HEK293 (cell line): ENCODE measurements around the gene DGKD.

ENCODE experiments used
- CTCF ChIA-PET: fragments of 350-600 bp; formaldehyde crosslinking; extraction: SDS; loops from one replicate; lab custom pipeline; 2021; ENCODE audit warnings: antibody characterized with exemption; lab: Yijun Ruan, JAX
- POLR2A ChIA-PET: fragments of 300-600 bp; formaldehyde crosslinking; extraction: SDS; loops from one replicate; lab custom pipeline; 2020; ENCODE audit warnings: antibody characterized with exemption, inconsistent platforms; lab: Yijun Ruan, JAX
- H3K27ac ChIP-seq: fragments of 200-500 bp; sonication (Bioruptor generic); 2 replicates; pipeline ENCODE4 v1.5.1; 2014; ENCODE audit warnings: low read depth, low read length, control low read depth, inconsistent platforms; ENCODE audit errors: extremely low read depth
- H3K36me3 ChIP-seq, 2 experiments: fragments of 200-500 bp in 1 of 2; sonication (Bioruptor generic) in 1 of 2; 1 replicate in 1 of 2; 2 replicates in 1 of 2; pipeline ENCODE4 v1.5.1; 2014 to 2017; ENCODE audit warnings: inconsistent platforms in 2 of 2, low read length in 2 of 2; ENCODE audit not compliant: control insufficient read depth in 2 of 2, insufficient read depth in 1 of 2
- H3K4me1 ChIP-seq: fragments of 200-500 bp; sonication (Bioruptor generic); 2 replicates; pipeline ENCODE4 v1.5.1; 2014; ENCODE audit warnings: mild to moderate bottlenecking, low read length, inconsistent platforms; ENCODE audit not compliant: control insufficient read depth, insufficient read depth
- H3K4me3 ChIP-seq: 2 replicates; pipeline ENCODE4 v1.5.1; 2011; ENCODE audit warnings: low read depth, mild to moderate bottlenecking, control low read depth, low read length, moderate library complexity
- H3K9me3 ChIP-seq: fragments of 200-500 bp; sonication (Bioruptor generic); 2 replicates; pipeline ENCODE4 v1.5.1; 2014; ENCODE audit warnings: low read depth, low read length, inconsistent platforms; ENCODE audit not compliant: control insufficient read depth, insufficient read depth
- BCL11B ChIP-seq: fragments of 450-650 bp; formaldehyde crosslinking; IDR thresholded peaks from 2 replicates; pipeline ENCODE4 v1.5.1; 2016; ENCODE audit warnings: low read depth, missing biosample characterization, missing genetic modification characterization
- GLIS1 ChIP-seq: fragments of 450-650 bp; formaldehyde crosslinking; IDR thresholded peaks from 2 replicates; pipeline ENCODE4 v1.5.1; 2016; ENCODE audit warnings: missing biosample characterization, missing genetic modification characterization
- GLIS2 ChIP-seq: fragments of 450-650 bp; formaldehyde crosslinking; IDR thresholded peaks from 2 replicates; pipeline ENCODE4 v1.5.1; 2016; ENCODE audit warnings: missing biosample characterization, missing genetic modification characterization
- REPIN1 ChIP-seq: fragments of 450-650 bp; formaldehyde crosslinking; IDR thresholded peaks from 2 replicates; pipeline ENCODE4 v1.5.1; 2017; ENCODE audit warnings: missing biosample characterization, missing genetic modification characterization, low read depth
- SP7 ChIP-seq: fragments of 450-650 bp; formaldehyde crosslinking; IDR thresholded peaks from 2 replicates; pipeline ENCODE4 v1.5.1; 2016; ENCODE audit warnings: missing biosample characterization, missing genetic modification characterization
- TCF7L2 ChIP-seq: IDR thresholded peaks from 2 replicates; pipeline ENCODE4 v1.6.1; 2011; ENCODE audit warnings: low read depth, mild to moderate bottlenecking, inconsistent platforms, low read length, moderate library complexity, borderline replicate concordance
- ZBTB1 ChIP-seq: fragments of 450-650 bp; formaldehyde crosslinking; IDR thresholded peaks from 2 replicates; pipeline ENCODE4 v1.5.1; 2016; ENCODE audit warnings: missing biosample characterization, missing genetic modification characterization
- ZBTB17 ChIP-seq: fragments of 450-650 bp; formaldehyde crosslinking; IDR thresholded peaks from 2 replicates; pipeline ENCODE4 v1.5.1; 2016; ENCODE audit warnings: missing biosample characterization, missing genetic modification characterization
- ZBTB7A ChIP-seq: fragments of 450-650 bp; formaldehyde crosslinking; IDR thresholded peaks from 2 replicates; pipeline ENCODE4 v1.5.1; 2016; ENCODE audit warnings: low read depth, missing biosample characterization, missing genetic modification characterization
- ZNF138 ChIP-seq: fragments of 450-650 bp; formaldehyde crosslinking; IDR thresholded peaks from 2 replicates; pipeline ENCODE4 v1.5.1; 2016; ENCODE audit warnings: missing biosample characterization, missing genetic modification characterization, borderline replicate concordance
- ZNF140 ChIP-seq: fragments of 450-650 bp; formaldehyde crosslinking; IDR thresholded peaks from 2 replicates; pipeline ENCODE4 v1.5.1; 2016; ENCODE audit warnings: missing biosample characterization, missing genetic modification characterization
- ZNF248 ChIP-seq: fragments of 450-650 bp; formaldehyde crosslinking; IDR thresholded peaks from 2 replicates; pipeline ENCODE4 v1.5.1; 2017; ENCODE audit warnings: missing biosample characterization, missing genetic modification characterization
- ZNF37A ChIP-seq: fragments of 450-650 bp; IDR thresholded peaks from 2 replicates; pipeline ENCODE4 v1.5.1; 2018; ENCODE audit warnings: missing biosample characterization, missing genetic modification characterization
- ZNF585B ChIP-seq: fragments of 450-650 bp; formaldehyde crosslinking; IDR thresholded peaks from 2 replicates; pipeline ENCODE4 v1.5.1; 2016; ENCODE audit warnings: missing biosample characterization, missing genetic modification characterization
- ZNF629 ChIP-seq: fragments of 450-650 bp; formaldehyde crosslinking; IDR thresholded peaks from 2 replicates; pipeline ENCODE4 v1.5.1; 2017; ENCODE audit warnings: missing biosample characterization, missing genetic modification characterization
- ZNF785 ChIP-seq: fragments of 450-650 bp; formaldehyde crosslinking; IDR thresholded peaks from 2 replicates; pipeline ENCODE4 v1.5.1; 2016; ENCODE audit warnings: missing biosample characterization, missing genetic modification characterization
- TF ChIP-seq, protein P1 (sequence below): fragments of 450-650 bp; formaldehyde crosslinking; conservative IDR thresholded peaks from 2 replicates; pipeline ENCODE4 v1.5.1; 2016; ENCODE audit warnings: low read depth, missing biosample characterization, missing genetic modification characterization
- TF ChIP-seq, protein P2 (sequence below): sonication (generic); formaldehyde crosslinking; IDR thresholded peaks from 2 replicates; pipeline ENCODE4 v1.8.1; 2022; ENCODE audit warnings: mild to moderate bottlenecking, moderate library complexity, missing genetic modification reagents
- TF ChIP-seq, protein P3 (sequence below): fragments of 450-650 bp; formaldehyde crosslinking; IDR thresholded peaks from 2 replicates; pipeline ENCODE4 v1.5.1; 2016; ENCODE audit warnings: missing biosample characterization, missing genetic modification characterization

DGKD gene

DNA sequence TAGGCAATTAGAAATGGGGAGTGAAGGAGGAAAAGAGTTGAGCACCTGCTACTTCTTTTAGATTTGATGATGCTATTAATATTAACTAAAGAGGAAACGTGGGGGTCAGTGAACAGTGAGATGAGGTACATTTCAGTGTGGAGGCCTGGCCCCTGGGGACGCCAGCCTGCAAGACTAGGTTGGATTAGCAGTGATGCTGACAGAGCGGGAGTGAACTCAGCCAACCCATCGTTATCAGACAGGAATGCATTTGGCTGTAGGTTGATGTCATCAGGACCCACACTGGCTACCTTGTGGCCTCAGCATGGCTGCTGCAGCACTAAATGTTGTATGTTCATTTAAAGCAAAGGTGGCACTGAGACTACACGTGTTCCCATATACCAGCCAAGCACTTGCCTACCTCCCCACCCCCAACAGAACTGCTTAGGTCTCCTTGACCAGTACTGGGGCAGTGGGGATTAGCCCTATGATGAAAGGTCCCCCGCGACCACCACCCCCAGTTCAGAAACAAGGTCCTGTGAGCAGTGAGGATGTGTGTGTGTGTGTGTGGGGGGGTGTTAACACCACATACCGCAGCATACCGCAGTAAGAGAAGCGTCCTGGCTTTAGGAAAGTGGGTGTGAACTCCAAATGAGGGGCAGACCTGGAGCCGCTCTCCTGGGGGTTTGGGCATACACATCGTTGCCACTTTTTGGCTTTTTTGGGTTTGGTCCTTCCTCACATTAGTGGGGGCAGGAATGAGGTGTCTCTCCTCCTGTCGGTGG lies 26.0 kb downstream of the DGKD start:
- peaks cover 8% of the 10 kb centered on the region for H3K4me1 ChIP-seq
- POLR2A ChIA-PET = no interaction called here

DNA sequence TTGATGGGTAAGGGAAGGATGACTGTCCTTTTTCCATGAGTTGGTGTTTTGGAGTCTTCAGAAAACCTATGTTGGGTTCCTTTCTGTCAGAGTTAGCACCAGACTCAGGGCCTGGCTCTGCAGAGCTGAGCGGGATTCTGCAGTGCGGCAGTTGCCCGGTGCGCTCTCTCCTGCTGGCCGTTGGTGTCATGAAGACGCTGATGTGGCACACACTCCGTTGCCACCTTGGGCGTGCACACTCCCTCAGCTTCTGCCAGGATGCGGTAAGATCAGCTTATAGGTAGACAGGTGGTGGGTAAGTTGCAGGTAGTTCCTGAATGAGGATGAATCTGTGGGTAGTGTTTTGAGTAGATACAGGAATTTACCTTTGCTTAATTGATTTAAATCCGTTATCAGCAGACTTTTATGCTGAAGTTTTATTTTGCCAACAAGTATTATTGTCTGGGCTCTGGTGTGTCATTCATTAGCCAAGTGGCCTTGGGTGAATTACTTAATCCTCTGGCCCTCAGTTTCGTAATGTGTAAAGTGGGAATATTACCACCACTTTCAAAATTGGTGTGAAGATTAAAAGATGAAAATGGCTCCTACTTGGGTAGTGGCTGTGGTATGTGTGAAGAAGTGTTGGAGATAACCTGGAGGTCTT lies 26.8 kb downstream of the DGKD start:
- POLR2A ChIA-PET = no interaction called here
- H3K4me3 ChIP-seq = no peak overlapping the region
- TF ChIP-seq ZNF37A (tag by site-specific recombination) (no peak), BCL11B (tag by site-specific recombination) (no peak), ZNF585B (tag by site-specific recombination) (no peak), REPIN1 (tag by site-specific recombination) (no peak), ZBTB7A (tag by site-specific recombination) (no peak), ZNF248 (tag by site-specific recombination) (no peak), ZNF138 (tag by site-specific recombination) (no peak), ZBTB1 (tag by site-specific recombination) (no peak), ZNF785 (no peak)
- TF ChIP-seq, protein P1, sequence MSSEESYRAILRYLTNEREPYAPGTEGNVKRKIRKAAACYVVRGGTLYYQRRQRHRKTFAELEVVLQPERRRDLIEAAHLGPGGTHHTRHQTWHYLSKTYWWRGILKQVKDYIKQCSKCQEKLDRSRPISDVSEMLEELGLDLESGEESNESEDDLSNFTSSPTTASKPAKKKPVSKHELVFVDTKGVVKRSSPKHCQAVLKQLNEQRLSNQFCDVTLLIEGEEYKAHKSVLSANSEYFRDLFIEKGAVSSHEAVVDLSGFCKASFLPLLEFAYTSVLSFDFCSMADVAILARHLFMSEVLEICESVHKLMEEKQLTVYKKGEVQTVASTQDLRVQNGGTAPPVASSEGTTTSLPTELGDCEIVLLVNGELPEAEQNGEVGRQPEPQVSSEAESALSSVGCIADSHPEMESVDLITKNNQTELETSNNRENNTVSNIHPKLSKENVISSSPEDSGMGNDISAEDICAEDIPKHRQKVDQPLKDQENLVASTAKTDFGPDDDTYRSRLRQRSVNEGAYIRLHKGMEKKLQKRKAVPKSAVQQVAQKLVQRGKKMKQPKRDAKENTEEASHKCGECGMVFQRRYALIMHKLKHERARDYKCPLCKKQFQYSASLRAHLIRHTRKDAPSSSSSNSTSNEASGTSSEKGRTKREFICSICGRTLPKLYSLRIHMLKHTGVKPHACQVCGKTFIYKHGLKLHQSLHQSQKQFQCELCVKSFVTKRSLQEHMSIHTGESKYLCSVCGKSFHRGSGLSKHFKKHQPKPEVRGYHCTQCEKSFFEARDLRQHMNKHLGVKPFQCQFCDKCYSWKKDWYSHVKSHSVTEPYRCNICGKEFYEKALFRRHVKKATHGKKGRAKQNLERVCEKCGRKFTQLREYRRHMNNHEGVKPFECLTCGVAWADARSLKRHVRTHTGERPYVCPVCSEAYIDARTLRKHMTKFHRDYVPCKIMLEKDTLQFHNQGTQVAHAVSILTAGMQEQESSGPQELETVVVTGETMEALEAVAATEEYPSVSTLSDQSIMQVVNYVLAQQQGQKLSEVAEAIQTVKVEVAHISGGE (tag by site-specific recombination) = no peak
- TF ChIP-seq, all 188 proteins: peak for 0
- H3K36me3 ChIP-seq = no peaks in the 10 kb centered on the region; a peak in 1 of 3 replicates
- CTCF ChIA-PET = no interaction called here
- H3K4me1 ChIP-seq = peaks cover 8% of the 10 kb centered on the region
- H3K9me3 ChIP-seq = no peaks in the 10 kb centered on the region
- no peak overlapping the region for H3K27ac ChIP-seq

More for the DNA sequence above, 26.0 kb downstream of the DGKD start:
- TF ChIP-seq ZNF140 (tag by site-specific recombination) = no peak
- 0 out of 2 replicates have a peak, but pooled peaks have one; percentile 32 for TF ChIP-seq GLIS2 (tag by site-specific recombination)
- 0 out of 2 replicates have a peak, but pooled peaks have one; percentile 20 for TF ChIP-seq ZBTB17 (tag by site-specific recombination)
- TF ChIP-seq, protein P2, sequence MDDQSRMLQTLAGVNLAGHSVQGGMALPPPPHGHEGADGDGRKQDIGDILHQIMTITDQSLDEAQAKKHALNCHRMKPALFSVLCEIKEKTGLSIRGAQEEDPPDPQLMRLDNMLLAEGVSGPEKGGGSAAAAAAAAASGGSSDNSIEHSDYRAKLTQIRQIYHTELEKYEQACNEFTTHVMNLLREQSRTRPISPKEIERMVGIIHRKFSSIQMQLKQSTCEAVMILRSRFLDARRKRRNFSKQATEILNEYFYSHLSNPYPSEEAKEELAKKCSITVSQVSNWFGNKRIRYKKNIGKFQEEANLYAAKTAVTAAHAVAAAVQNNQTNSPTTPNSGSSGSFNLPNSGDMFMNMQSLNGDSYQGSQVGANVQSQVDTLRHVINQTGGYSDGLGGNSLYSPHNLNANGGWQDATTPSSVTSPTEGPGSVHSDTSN (CRISPR knock-in tag) = no peak
- no peak for TF ChIP-seq SP7
- TF ChIP-seq GLIS1 (tag by site-specific recombination) = peak; percentile 59
- TF ChIP-seq ZNF629 (tag by site-specific recombination) = peak; percentile 38; the same call in 1 of the 2 replicates
- no peak for TF ChIP-seq TCF7L2
- TF ChIP-seq, protein P3, sequence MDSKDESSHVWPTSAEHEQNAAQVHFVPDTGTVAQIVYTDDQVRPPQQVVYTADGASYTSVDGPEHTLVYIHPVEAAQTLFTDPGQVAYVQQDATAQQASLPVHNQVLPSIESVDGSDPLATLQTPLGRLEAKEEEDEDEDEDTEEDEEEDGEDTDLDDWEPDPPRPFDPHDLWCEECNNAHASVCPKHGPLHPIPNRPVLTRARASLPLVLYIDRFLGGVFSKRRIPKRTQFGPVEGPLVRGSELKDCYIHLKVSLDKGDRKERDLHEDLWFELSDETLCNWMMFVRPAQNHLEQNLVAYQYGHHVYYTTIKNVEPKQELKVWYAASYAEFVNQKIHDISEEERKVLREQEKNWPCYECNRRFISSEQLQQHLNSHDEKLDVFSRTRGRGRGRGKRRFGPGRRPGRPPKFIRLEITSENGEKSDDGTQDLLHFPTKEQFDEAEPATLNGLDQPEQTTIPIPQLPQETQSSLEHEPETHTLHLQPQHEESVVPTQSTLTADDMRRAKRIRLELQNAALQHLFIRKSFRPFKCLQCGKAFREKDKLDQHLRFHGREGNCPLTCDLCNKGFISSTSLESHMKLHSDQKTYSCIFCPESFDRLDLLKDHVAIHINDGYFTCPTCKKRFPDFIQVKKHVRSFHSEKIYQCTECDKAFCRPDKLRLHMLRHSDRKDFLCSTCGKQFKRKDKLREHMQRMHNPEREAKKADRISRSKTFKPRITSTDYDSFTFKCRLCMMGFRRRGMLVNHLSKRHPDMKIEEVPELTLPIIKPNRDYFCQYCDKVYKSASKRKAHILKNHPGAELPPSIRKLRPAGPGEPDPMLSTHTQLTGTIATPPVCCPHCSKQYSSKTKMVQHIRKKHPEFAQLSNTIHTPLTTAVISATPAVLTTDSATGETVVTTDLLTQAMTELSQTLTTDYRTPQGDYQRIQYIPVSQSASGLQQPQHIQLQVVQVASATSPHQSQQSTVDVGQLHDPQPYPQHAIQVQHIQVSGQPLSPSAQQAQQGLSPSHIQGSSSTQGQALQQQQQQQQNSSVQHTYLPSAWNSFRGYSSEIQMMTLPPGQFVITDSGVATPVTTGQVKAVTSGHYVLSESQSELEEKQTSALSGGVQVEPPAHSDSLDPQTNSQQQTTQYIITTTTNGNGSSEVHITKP = peak; percentile 57
- CTCF ChIA-PET = interaction anchor here (0.5 kb wide), 1 partner anchor 371 kb away, joined by 3 read pairs; no protein-coding TSS in a partner anchor
- H3K36me3 ChIP-seq = no peaks in the 10 kb centered on the region; a peak in 1 of 3 replicates
- no peaks in the 10 kb centered on the region for H3K9me3 ChIP-seq
- no peak overlapping the region for H3K27ac ChIP-seq
- no peak overlapping the region for H3K4me3 ChIP-seq
